SK-N-SH (cell line): ENCODE data around the gene GNPTAB. TPM values are rescaled to one million over a fixed set of nuclear protein-coding genes. Genes with fewer than 3 reads are reported as not detected.

Source experiments
- CTCF ChIA-PET: fragments of 300-600, 350-600 bp; formaldehyde crosslinking; extraction: SDS; loops from one replicate; lab custom pipeline; 2021; lab: Yijun Ruan, JAX
- POLR2A ChIA-PET: fragments of 350-600 bp; sonication (Branson Sonifier 250); formaldehyde crosslinking; extraction: SDS; loops from one replicate; lab custom pipeline; 2020; ENCODE audit warnings: antibody characterized with exemption, inconsistent platforms; lab: Yijun Ruan, JAX
- DNase-seq: peaks from one replicate; pipeline ENCODE4 v3.0.0; 2012
- H2AFZ ChIP-seq: fragments of 200-600 bp; sonication (generic); 2 replicates; pipeline ENCODE4 v1.8.1; 2016; ENCODE audit warnings: antibody characterized with exemption, mild to moderate bottlenecking, low read depth
- H3F3A ChIP-seq: fragments of 200-600 bp; sonication (generic); replicated peaks from 2 replicates; pipeline ENCODE3; 2016; ENCODE audit warnings: antibody characterized with exemption, mild to moderate bottlenecking; ENCODE audit not compliant: insufficient read depth
- H3K27ac ChIP-seq, 2 experiments: fragments of 200-500 bp in 1 of 2; fragments of 200-600 bp in 1 of 2; sonication (Bioruptor generic) in 1 of 2; sonication (generic), shearing (Covaris generic) in 1 of 2; 2 replicates each; pipeline versions ENCODE4 v1.5.1 to v1.6.1; 2014 to 2016; ENCODE audit warnings: low read depth in 2 of 2, inconsistent platforms in 1 of 2, low read length in 1 of 2, mild to moderate bottlenecking in 1 of 2, mixed read lengths in 1 of 2
- H3K27me3 ChIP-seq: fragments of 200-600 bp; sonication (generic), shearing (Covaris generic); 2 replicates; pipeline ENCODE4 v1.6.1; 2016; ENCODE audit warnings: mixed run types; ENCODE audit not compliant: insufficient read depth
- H3K36me3 ChIP-seq, 2 experiments: fragments of 200-500 bp in 1 of 2; fragments of 200-600 bp in 1 of 2; sonication (Bioruptor generic) in 1 of 2; sonication (generic) in 1 of 2; replicated peaks in 1 of 2; 2 replicates each; pipeline versions ENCODE3 to v1.5.1; 2014 to 2016; ENCODE audit warnings: low read length in 1 of 2, mild to moderate bottlenecking in 1 of 2; ENCODE audit not compliant: insufficient read depth in 2 of 2, control insufficient read depth in 1 of 2
- H3K4me1 ChIP-seq, 2 experiments: fragments of 200-500 bp in 1 of 2; fragments of 200-600 bp in 1 of 2; sonication (Bioruptor generic) in 1 of 2; sonication (generic), shearing (Covaris generic) in 1 of 2; 2 replicates each; pipeline versions ENCODE4 v1.5.1 to v1.6.1; 2014 to 2016; ENCODE audit warnings: low read depth in 1 of 2, low read length in 1 of 2, mixed run types in 1 of 2; ENCODE audit not compliant: insufficient read depth in 2 of 2, control insufficient read depth in 1 of 2
- H3K4me2 ChIP-seq: fragments of 200-600 bp; sonication (generic), shearing (Covaris generic); 2 replicates; pipeline ENCODE4 v1.6.1; 2017; ENCODE audit warnings: mixed run types
- H3K4me3 ChIP-seq, 2 experiments: fragments of 200-500 bp in 1 of 2; fragments of 200-600 bp in 1 of 2; sonication (Bioruptor generic) in 1 of 2; sonication (generic), shearing (Covaris generic) in 1 of 2; 2 replicates each; pipeline versions ENCODE4 v1.5.1 to v1.8.1; 2014 to 2016; ENCODE audit warnings: low read depth in 2 of 2, inconsistent platforms in 1 of 2, low read length in 1 of 2, mild to moderate bottlenecking in 1 of 2, mixed read lengths in 1 of 2, moderate library complexity in 1 of 2
- H3K79me2 ChIP-seq: fragments of 200-600 bp; sonication (generic); 2 replicates; pipeline ENCODE4 v1.8.1; 2017; ENCODE audit warnings: mild to moderate bottlenecking; ENCODE audit not compliant: insufficient read depth
- H3K9ac ChIP-seq: fragments of 200-600 bp; sonication (generic); 2 replicates; pipeline ENCODE4 v1.6.1; 2017; ENCODE audit warnings: mixed run types
- H3K9me2 ChIP-seq: fragments of 200-600 bp; sonication (generic); 2 replicates; pipeline ENCODE4 v1.6.1; 2017; ENCODE audit warnings: mixed run types
- H3K9me3 ChIP-seq: fragments of 200-600 bp; sonication (generic); 2 replicates; pipeline ENCODE4 v1.6.1; 2017; ENCODE audit warnings: mixed run types, mild to moderate bottlenecking, moderate library complexity
- H4K20me1 ChIP-seq: fragments of 200-600 bp; sonication (generic); 2 replicates; pipeline ENCODE4 v1.6.1; 2017; ENCODE audit warnings: mild to moderate bottlenecking, mixed run types; ENCODE audit not compliant: insufficient read depth
- EP300 ChIP-seq, 2 experiments: IDR thresholded peaks; 2 replicates each; pipeline versions ENCODE4 v1.4.0 to v1.6.1; 2012; ENCODE audit warnings: borderline replicate concordance in 1 of 2, low read depth in 1 of 2, low read length in 1 of 2
- FOSL2 ChIP-seq: IDR thresholded peaks from 2 replicates; pipeline ENCODE4 v1.4.0; 2012; ENCODE audit warnings: low read depth, mild to moderate bottlenecking, moderate library complexity, borderline replicate concordance
- FOXJ3 ChIP-seq: sonication (generic); formaldehyde crosslinking; IDR thresholded peaks from 2 replicates; pipeline ENCODE4 v1.5.1; 2020; ENCODE audit warnings: mild to moderate bottlenecking, missing genetic modification reagents
- GABPA ChIP-seq: IDR thresholded peaks from 2 replicates; pipeline ENCODE4 v1.4.0; 2012; ENCODE audit warnings: low read depth, mild to moderate bottlenecking
- GATA2 ChIP-seq: sonication (generic); formaldehyde crosslinking; IDR thresholded peaks from 2 replicates; pipeline ENCODE4 v1.5.0; 2020; ENCODE audit warnings: mild to moderate bottlenecking, missing genetic modification reagents
- JUND ChIP-seq: IDR thresholded peaks from 2 replicates; pipeline ENCODE4 v1.4.0; 2012
- MXI1 ChIP-seq: IDR thresholded peaks from 2 replicates; pipeline ENCODE4 v1.6.1; 2012; ENCODE audit warnings: mild to moderate bottlenecking, low read depth, low read length, improper control_type of control experiment
- NFIC ChIP-seq: IDR thresholded peaks from 2 replicates; pipeline ENCODE4 v1.4.0; 2012; ENCODE audit warnings: borderline replicate concordance
- RAD21 ChIP-seq: IDR thresholded peaks from 2 replicates; pipeline ENCODE4 v1.6.1; 2012; ENCODE audit warnings: mild to moderate bottlenecking, low read length
- RFX5 ChIP-seq: IDR thresholded peaks from 2 replicates; pipeline ENCODE4 v1.6.1; 2012; ENCODE audit warnings: mild to moderate bottlenecking, improper control_type of control experiment, low read length
- SMC3 ChIP-seq: IDR thresholded peaks from 2 replicates; pipeline ENCODE4 v1.6.1; 2012; ENCODE audit warnings: low read depth, low read length, improper control_type of control experiment
- USF2 ChIP-seq: fragments of 150-350 bp; IDR thresholded peaks from 2 replicates; pipeline ENCODE4 v1.6.1; 2017; ENCODE audit warnings: antibody characterized with exemption, low read length, low read depth, borderline replicate concordance
- YY1 ChIP-seq: IDR thresholded peaks from 2 replicates; pipeline ENCODE4 v1.4.0; 2012; ENCODE audit warnings: low read depth, mild to moderate bottlenecking
- WGBS: methylation state at CpG from one replicate; pipeline ENCODE4 v1.1.6; 2017; ENCODE audit warnings: low lambda C conversion rate; 5-methylcytosine and 5-hydroxymethylcytosine counted together
- polyA plus RNA-seq, 3 experiments: library from polyadenylated mRNA; depleted of rRNA; stranded (reverse); fragments of >200 nt; gene quantifications; 2 replicates each; pipeline ENCODE4 v1.2.3, GENCODE V29; 2012
- TF ChIP-seq, protein P1 (sequence below): IDR thresholded peaks from 2 replicates; pipeline ENCODE4; 2012
- TF ChIP-seq, protein P2 (sequence below): IDR thresholded peaks from 2 replicates; pipeline ENCODE4 v1.6.1; 2012; ENCODE audit warnings: mild to moderate bottlenecking, low read depth, low read length, moderate library complexity
- TF ChIP-seq, protein P3 (sequence below): IDR thresholded peaks from 2 replicates; pipeline ENCODE4 v1.4.0; 2012; ENCODE audit warnings: low read depth, borderline replicate concordance

The GNPTAB gene
- polyA plus RNA-seq, 1 of the 3 experiments (the other 2 are of a cell fraction), result 18.8 TPM

DNA sequence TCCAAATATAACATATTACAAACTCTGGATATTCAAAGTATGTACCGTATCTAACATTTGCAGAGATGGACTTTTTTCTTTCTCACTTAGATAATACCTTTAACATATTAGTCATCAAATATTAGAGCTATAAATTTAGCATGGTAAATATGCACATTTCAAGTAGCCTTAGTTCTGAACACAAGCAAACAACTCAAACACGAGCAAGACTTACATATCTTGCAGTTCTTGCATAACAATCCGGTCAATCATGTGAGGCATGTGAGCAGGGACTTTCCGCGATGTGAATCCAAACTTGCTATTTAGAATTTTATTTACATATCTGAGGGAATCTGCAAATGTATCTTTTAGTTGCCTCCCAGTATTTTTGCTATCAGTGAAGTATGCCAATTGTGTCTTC, 69.4 kb downstream of the GNPTAB start:
- no peak overlapping the region for H2AFZ ChIP-seq
- H3K79me2 ChIP-seq, result no peaks in the 10 kb centered on the region
- no peaks in the 10 kb centered on the region for H4K20me1 ChIP-seq
- TF ChIP-seq, protein P1, sequence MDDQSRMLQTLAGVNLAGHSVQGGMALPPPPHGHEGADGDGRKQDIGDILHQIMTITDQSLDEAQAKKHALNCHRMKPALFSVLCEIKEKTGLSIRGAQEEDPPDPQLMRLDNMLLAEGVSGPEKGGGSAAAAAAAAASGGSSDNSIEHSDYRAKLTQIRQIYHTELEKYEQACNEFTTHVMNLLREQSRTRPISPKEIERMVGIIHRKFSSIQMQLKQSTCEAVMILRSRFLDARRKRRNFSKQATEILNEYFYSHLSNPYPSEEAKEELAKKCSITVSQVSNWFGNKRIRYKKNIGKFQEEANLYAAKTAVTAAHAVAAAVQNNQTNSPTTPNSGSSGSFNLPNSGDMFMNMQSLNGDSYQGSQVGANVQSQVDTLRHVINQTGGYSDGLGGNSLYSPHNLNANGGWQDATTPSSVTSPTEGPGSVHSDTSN, result no peak
- TF ChIP-seq JUND, result no peak
- TF ChIP-seq MXI1, result no peak
- TF ChIP-seq YY1, result no peak
- TF ChIP-seq EP300 (IDR thresholded peaks at IDR 0.05; ENCODE audit: borderline replicate concordance in 1 of 2, low read depth in 1 of 2, low read length in 1 of 2), result no peak
- no peak for TF ChIP-seq FOSL2
- TF ChIP-seq RAD21, result no peak
- TF ChIP-seq GATA2 (CRISPR knock-in tag), result no peak
- no peaks in the 10 kb centered on the region for H3K27me3 ChIP-seq
- DNase-seq, result no peak
- H3K4me1 ChIP-seq, result no peaks in the 10 kb centered on the region
- H3K4me2 ChIP-seq, result no peak overlapping the region
- no peak overlapping the region for H3K4me3 ChIP-seq
- no peak overlapping the region for H3K9ac ChIP-seq
- no peaks in the 10 kb centered on the region for H3K9me3 ChIP-seq
- no peak overlapping the region for H3K27ac ChIP-seq
- 79% methylated on average over 5 of the region's 5 CpGs for WGBS
- no peaks in the 10 kb centered on the region for H3K9me2 ChIP-seq
- H3K36me3 ChIP-seq, result peaks cover 18 to 20% of the 10 kb centered on the region in 2 experiments
- ChIA-PET POLR2A (no interaction called here), CTCF (interaction anchor here (1.2 to 4.3 kb wide), 3 partner anchors 11 to 79 kb away, joined by 3 to 33 read pairs (median 10); no protein-coding TSS in a partner anchor)
- peaks cover 9% of the 10 kb centered on the region for H3F3A ChIP-seq

DNA sequence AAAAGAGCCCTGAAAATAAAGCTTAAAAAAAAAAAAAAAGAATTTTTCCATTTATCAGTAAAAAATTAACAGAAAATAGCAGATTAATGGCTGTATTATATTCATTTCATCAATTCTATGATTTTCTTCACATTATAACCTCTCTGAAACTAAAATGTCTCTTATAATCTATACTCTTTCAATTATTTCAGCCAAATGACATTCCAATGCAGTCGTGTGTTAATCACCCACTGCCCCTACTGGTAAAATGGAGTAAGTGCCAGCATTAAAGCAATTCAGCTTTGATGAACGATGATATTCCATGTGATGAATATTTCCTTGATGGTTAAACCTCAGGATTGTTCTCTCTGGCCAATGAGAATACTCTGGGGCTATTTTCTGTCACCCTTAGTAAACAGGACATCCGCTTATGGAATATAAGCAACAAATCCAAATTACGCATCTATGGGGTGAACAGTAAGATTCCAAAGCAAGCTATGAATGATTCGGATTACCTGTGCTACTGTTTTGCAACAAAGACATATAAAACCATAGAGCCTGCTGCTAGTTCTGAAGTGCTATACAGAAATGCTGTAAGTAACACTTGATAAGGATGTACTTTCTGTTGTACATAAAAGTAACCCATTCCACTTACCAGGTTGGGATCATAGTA, 71.2 kb downstream of the GNPTAB start:
- H3K9ac ChIP-seq, result no peak overlapping the region
- no peaks in the 10 kb centered on the region for H3K4me1 ChIP-seq
- DNase-seq, result peak; percentile 59
- H3K4me2 ChIP-seq, result no peak overlapping the region
- H3K9me2 ChIP-seq, result no peaks in the 10 kb centered on the region
- peaks cover 13 to 33% of the 10 kb centered on the region in 2 experiments for H3K36me3 ChIP-seq
- POLR2A ChIA-PET, result no interaction called here
- H3K27ac ChIP-seq, result no peak overlapping the region
- H3K79me2 ChIP-seq, result no peaks in the 10 kb centered on the region
- no peaks in the 10 kb centered on the region for H3K9me3 ChIP-seq
- H3K27me3 ChIP-seq, result no peaks in the 10 kb centered on the region
- H2AFZ ChIP-seq, result no peak overlapping the region
- CTCF ChIA-PET, result interaction anchor here (0.6 to 4.3 kb wide), 19 partner anchors 9 to 647 kb away, joined by 3 to 33 read pairs (median 4); partner anchors contain the start of genes ARL1 and GNPTAB
- no peak overlapping the region; a peak in 1 of 4 replicates for H3K4me3 ChIP-seq
- H4K20me1 ChIP-seq, result no peaks in the 10 kb centered on the region
- 62% methylated on average over 5 of the region's 5 CpGs for WGBS
- H3F3A ChIP-seq, result peaks cover 9% of the 10 kb centered on the region
- TF ChIP-seq JUND (no peak), SMC3 (peak; percentile 40), RFX5 (no peak), NFIC (no peak), GABPA (no peak), FOXJ3 (CRISPR knock-in tag) (no peak), USF2 (no peak)
- TF ChIP-seq, protein P1, result no peak
- TF ChIP-seq, protein P2, sequence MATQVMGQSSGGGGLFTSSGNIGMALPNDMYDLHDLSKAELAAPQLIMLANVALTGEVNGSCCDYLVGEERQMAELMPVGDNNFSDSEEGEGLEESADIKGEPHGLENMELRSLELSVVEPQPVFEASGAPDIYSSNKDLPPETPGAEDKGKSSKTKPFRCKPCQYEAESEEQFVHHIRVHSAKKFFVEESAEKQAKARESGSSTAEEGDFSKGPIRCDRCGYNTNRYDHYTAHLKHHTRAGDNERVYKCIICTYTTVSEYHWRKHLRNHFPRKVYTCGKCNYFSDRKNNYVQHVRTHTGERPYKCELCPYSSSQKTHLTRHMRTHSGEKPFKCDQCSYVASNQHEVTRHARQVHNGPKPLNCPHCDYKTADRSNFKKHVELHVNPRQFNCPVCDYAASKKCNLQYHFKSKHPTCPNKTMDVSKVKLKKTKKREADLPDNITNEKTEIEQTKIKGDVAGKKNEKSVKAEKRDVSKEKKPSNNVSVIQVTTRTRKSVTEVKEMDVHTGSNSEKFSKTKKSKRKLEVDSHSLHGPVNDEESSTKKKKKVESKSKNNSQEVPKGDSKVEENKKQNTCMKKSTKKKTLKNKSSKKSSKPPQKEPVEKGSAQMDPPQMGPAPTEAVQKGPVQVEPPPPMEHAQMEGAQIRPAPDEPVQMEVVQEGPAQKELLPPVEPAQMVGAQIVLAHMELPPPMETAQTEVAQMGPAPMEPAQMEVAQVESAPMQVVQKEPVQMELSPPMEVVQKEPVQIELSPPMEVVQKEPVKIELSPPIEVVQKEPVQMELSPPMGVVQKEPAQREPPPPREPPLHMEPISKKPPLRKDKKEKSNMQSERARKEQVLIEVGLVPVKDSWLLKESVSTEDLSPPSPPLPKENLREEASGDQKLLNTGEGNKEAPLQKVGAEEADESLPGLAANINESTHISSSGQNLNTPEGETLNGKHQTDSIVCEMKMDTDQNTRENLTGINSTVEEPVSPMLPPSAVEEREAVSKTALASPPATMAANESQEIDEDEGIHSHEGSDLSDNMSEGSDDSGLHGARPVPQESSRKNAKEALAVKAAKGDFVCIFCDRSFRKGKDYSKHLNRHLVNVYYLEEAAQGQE, result no peak
- TF ChIP-seq, protein P3, sequence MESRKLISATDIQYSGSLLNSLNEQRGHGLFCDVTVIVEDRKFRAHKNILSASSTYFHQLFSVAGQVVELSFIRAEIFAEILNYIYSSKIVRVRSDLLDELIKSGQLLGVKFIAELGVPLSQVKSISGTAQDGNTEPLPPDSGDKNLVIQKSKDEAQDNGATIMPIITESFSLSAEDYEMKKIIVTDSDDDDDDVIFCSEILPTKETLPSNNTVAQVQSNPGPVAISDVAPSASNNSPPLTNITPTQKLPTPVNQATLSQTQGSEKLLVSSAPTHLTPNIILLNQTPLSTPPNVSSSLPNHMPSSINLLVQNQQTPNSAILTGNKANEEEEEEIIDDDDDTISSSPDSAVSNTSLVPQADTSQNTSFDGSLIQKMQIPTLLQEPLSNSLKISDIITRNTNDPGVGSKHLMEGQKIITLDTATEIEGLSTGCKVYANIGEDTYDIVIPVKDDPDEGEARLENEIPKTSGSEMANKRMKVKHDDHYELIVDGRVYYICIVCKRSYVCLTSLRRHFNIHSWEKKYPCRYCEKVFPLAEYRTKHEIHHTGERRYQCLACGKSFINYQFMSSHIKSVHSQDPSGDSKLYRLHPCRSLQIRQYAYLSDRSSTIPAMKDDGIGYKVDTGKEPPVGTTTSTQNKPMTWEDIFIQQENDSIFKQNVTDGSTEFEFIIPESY, result no peak
